GM12891 (cell line): ENCODE data around the gene CISH.

Experiments
- POLR2A ChIP-seq: IDR thresholded peaks from 2 replicates; pipeline ENCODE4 v1.6.1; 2011; ENCODE audit warnings: low read depth, low read length, control low read depth
- POLR2AphosphoS5 ChIP-seq: IDR thresholded peaks from 2 replicates; pipeline ENCODE4 v1.6.1; 2011; ENCODE audit warnings: low read depth, low read length, control low read depth
- SPI1 ChIP-seq: IDR thresholded peaks from 2 replicates; pipeline ENCODE4 v1.6.1; 2011; ENCODE audit warnings: low read depth, low read length, control low read depth
- TAF1 ChIP-seq: IDR thresholded peaks from 2 replicates; pipeline ENCODE4 v1.6.1; 2011; ENCODE audit warnings: low read depth, low read length, control low read depth

DNA sequence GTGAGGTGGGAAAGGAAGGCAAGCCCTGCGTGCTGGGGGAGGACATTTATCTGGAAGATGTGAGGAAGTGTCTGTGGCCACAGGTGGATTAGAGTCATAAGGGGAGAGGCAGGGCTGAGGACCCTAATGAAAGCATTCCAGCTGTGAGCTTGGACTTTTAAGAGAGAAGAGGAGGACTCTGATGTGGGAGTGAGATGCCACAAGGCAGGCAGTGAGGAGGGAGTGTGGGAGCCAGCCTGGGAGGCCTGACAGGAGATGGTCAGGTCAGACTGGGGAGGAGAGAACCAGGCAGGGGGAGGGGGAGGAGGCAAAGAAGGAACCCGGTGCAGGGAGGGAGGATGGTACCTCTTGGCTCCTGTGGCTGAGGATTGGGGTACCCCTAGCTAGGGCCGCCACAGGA, 26.4 kb upstream of the CISH start:
- TF ChIP-seq POLR2A: no peak
- TF ChIP-seq TAF1: no peak
- no peak for TF ChIP-seq POLR2AphosphoS5
- no peak for TF ChIP-seq SPI1
